CMK (cell line): ENCODE results near the gene CPEB3.
"Not testable (repeated sequence)": the region's sequence is repeated elsewhere in the genome, so short reads cannot be mapped to it uniquely, and the experiment has no call there.

Experiments used
- DNase-seq: peaks from one replicate; pipeline ENCODE4 v3.0.0-alpha.2; 2010; ENCODE audit warnings: low read depth

The CPEB3 gene

GRCh38 chr10:92102601-92103213, 188.2 kb downstream of the CPEB3 start:
- no peak for DNase-seq

GRCh38 chr10:92094960-92095359, 195.9 kb downstream of the CPEB3 start:
- no peak for DNase-seq

- no peak for DNase-seq
Observed at GRCh38 chr10:92091965-92092364, 198.9 kb downstream of the CPEB3 start.

GRCh38 chr10:92087750-92088395, 203.0 kb downstream of the CPEB3 start:
- DNase-seq: peak; percentile 21

GRCh38 chr10:92082583-92083280, 208.1 kb downstream of the CPEB3 start:
- no peak for DNase-seq

GRCh38 chr10:92081641-92082040, 209.2 kb downstream of the CPEB3 start:
- DNase-seq: no peak

GRCh38 chr10:92080244-92080643, 210.6 kb downstream of the CPEB3 start:
- no peak for DNase-seq

GRCh38 chr10:92079003-92079402, 211.9 kb downstream of the CPEB3 start:
- no peak for DNase-seq

- DNase-seq: no peak
Observed at GRCh38 chr10:92076722-92077121, 214.2 kb downstream of the CPEB3 start.

- DNase-seq: no peak
Observed at GRCh38 chr10:92075829-92076228, 215.0 kb downstream of the CPEB3 start.

- DNase-seq: no peak
Observed at GRCh38 chr10:92074126-92074887, 216.6 kb downstream of the CPEB3 start.

GRCh38 chr10:92068900-92069299, 222.0 kb downstream of the CPEB3 start:
- no peak for DNase-seq

GRCh38 chr10:92066386-92066785, 224.5 kb downstream of the CPEB3 start:
- no peak for DNase-seq

GRCh38 chr10:92064506-92064905, 226.4 kb downstream of the CPEB3 start:
- no peak for DNase-seq

GRCh38 chr10:92062273-92062672, 228.6 kb downstream of the CPEB3 start:
- no peak for DNase-seq

GRCh38 chr10:92054807-92055206, 236.1 kb downstream of the CPEB3 start:
- DNase-seq: no peak

- no peak for DNase-seq
Observed at GRCh38 chr10:92052741-92053140, 238.1 kb downstream of the CPEB3 start.

- no peak for DNase-seq
Observed at GRCh38 chr10:92052088-92052487, 238.8 kb downstream of the CPEB3 start.

GRCh38 chr10:92047215-92047614, 243.7 kb downstream of the CPEB3 start:
- DNase-seq: no peak

GRCh38 chr10:92045641-92046106, 245.2 kb downstream of the CPEB3 start:
- DNase-seq: no peak

- no peak for DNase-seq
Observed at GRCh38 chr10:92042541-92042940, 248.3 kb downstream of the CPEB3 start.

GRCh38 chr10:92038949-92039348, 251.9 kb downstream of the CPEB3 start:
- no peak for DNase-seq

GRCh38 chr10:92033070-92033469, 257.8 kb downstream of the CPEB3 start:
- DNase-seq: not testable (repeated sequence)
